H9 (cell line): ENCODE results near the gene KRT8. TPM values are rescaled to one million over a fixed set of nuclear protein-coding genes. Genes with fewer than 3 reads are reported as not detected.

Source experiments
- DNase-seq: peaks from one replicate; pipeline ENCODE4 v3.0.0-alpha.2; 2017
- H2AFZ ChIP-seq: one replicate; pipeline ENCODE4 v1.6.1; 2013; ENCODE audit warnings: mild to moderate bottlenecking, low read length, control low read depth, moderate library complexity
- H2AK5ac ChIP-seq: 2 replicates; pipeline ENCODE4 v1.6.1; 2013; ENCODE audit warnings: low read length, control low read depth, mixed read lengths; ENCODE audit not compliant: insufficient read length
- H2BK120ac ChIP-seq: one replicate; pipeline ENCODE4 v1.6.1; 2013; ENCODE audit warnings: low read depth, mild to moderate bottlenecking, low read length, control low read depth, inconsistent platforms; ENCODE audit not compliant: poor library complexity, severe bottlenecking
- H2BK12ac ChIP-seq: 2 replicates; pipeline ENCODE4 v1.6.1; 2013; ENCODE audit warnings: low read length, control low read depth, mixed read lengths, low read depth; ENCODE audit not compliant: insufficient read length
- H2BK15ac ChIP-seq: 2 replicates; pipeline ENCODE4 v1.6.1; 2013; ENCODE audit warnings: low read depth, low read length, control low read depth
- H2BK20ac ChIP-seq: one replicate; pipeline ENCODE4 v1.6.1; 2013; ENCODE audit warnings: low read depth, mild to moderate bottlenecking, low read length, control low read depth, inconsistent platforms; ENCODE audit not compliant: poor library complexity, severe bottlenecking
- H2BK5ac ChIP-seq: 2 replicates; pipeline ENCODE4 v1.6.1; 2013; ENCODE audit warnings: low read length, control low read depth, mixed read lengths; ENCODE audit not compliant: insufficient read length
- H3K14ac ChIP-seq: 2 replicates; pipeline ENCODE4 v1.6.1; 2013; ENCODE audit warnings: low read length, control low read depth; ENCODE audit not compliant: insufficient read depth
- H3K18ac ChIP-seq: 2 replicates; pipeline ENCODE4 v1.6.1; 2013; ENCODE audit warnings: low read depth, mild to moderate bottlenecking, mixed read lengths, low read length, control low read depth; ENCODE audit not compliant: insufficient read length
- H3K23ac ChIP-seq: 2 replicates; pipeline ENCODE4 v1.6.1; 2013; ENCODE audit warnings: low read length, control low read depth, mixed read lengths, low read depth; ENCODE audit not compliant: insufficient read length
- H3K23me2 ChIP-seq: 2 replicates; pipeline ENCODE4 v1.6.1; 2013; ENCODE audit warnings: low read depth, mild to moderate bottlenecking, mixed read lengths, low read length, control low read depth; ENCODE audit not compliant: insufficient read length, poor library complexity, severe bottlenecking
- H3K27ac ChIP-seq: 2 replicates; pipeline ENCODE4 v1.5.1; 2013; ENCODE audit warnings: low read length, control low read depth, mixed read lengths, low read depth; ENCODE audit not compliant: insufficient read length
- H3K27me3 ChIP-seq: 2 replicates; pipeline ENCODE4 v1.6.1; 2013; ENCODE audit warnings: low read length, control low read depth, inconsistent platforms; ENCODE audit not compliant: insufficient read depth
- H3K4ac ChIP-seq: 2 replicates; pipeline ENCODE4 v1.6.1; 2013; ENCODE audit warnings: low read depth, mild to moderate bottlenecking, control low read depth, inconsistent platforms, low read length, moderate library complexity
- H3K4me1 ChIP-seq: 2 replicates; pipeline ENCODE4 v1.6.1; 2013; ENCODE audit warnings: low read length, control low read depth, inconsistent platforms; ENCODE audit not compliant: insufficient read depth
- H3K4me2 ChIP-seq: 2 replicates; pipeline ENCODE4 v1.6.1; 2013; ENCODE audit warnings: low read length, control low read depth, mixed read lengths; ENCODE audit not compliant: insufficient read length, insufficient read depth
- H3K56ac ChIP-seq: 2 replicates; pipeline ENCODE4 v1.6.1; 2013; ENCODE audit warnings: low read depth, mild to moderate bottlenecking, mixed read lengths, low read length, control low read depth; ENCODE audit not compliant: insufficient read length
- H3K79me1 ChIP-seq: 2 replicates; pipeline ENCODE4 v1.6.1; 2013; ENCODE audit warnings: low read depth, mild to moderate bottlenecking, moderate library complexity, low read length, control low read depth, inconsistent platforms; ENCODE audit not compliant: insufficient read depth, poor library complexity, severe bottlenecking
- H3K79me2 ChIP-seq: 2 replicates; pipeline ENCODE4 v1.6.1; 2013; ENCODE audit warnings: low read length, control low read depth, inconsistent platforms; ENCODE audit not compliant: insufficient read depth
- H3K9ac ChIP-seq: 2 replicates; pipeline ENCODE4 v1.6.1; 2013; ENCODE audit warnings: low read length, control low read depth, mixed read lengths; ENCODE audit not compliant: insufficient read length; ENCODE audit errors: extremely low read depth
- H3K9me3 ChIP-seq: one replicate; pipeline ENCODE4 v1.6.1; 2013; ENCODE audit warnings: low read depth, low read length, inconsistent platforms; ENCODE audit not compliant: control insufficient read depth
- H3T11ph ChIP-seq: one replicate; pipeline ENCODE4 v1.6.1; 2013; ENCODE audit warnings: mild to moderate bottlenecking, low read length, control low read depth, inconsistent platforms
- H4K20me1 ChIP-seq: one replicate; pipeline ENCODE4 v1.6.1; 2013; ENCODE audit not compliant: control insufficient read depth, insufficient read length, insufficient read depth
- H4K5ac ChIP-seq: 2 replicates; pipeline ENCODE4 v1.6.1; 2013; ENCODE audit warnings: low read depth, mild to moderate bottlenecking, mixed read lengths, low read length, control low read depth; ENCODE audit not compliant: insufficient read length
- H4K8ac ChIP-seq: replicated peaks from 2 replicates; pipeline ENCODE4 v1.6.1; 2013; ENCODE audit warnings: low read length, control low read depth, mixed read lengths, low read depth; ENCODE audit not compliant: insufficient read length
- H4K91ac ChIP-seq: 2 replicates; pipeline ENCODE4 v1.6.1; 2013; ENCODE audit warnings: low read depth, mild to moderate bottlenecking, moderate library complexity, mixed read lengths, low read length, control low read depth; ENCODE audit not compliant: insufficient read length
- H3K27ac Mint-ChIP-seq, 3 experiments: 2 replicates in 2 of 3; 3 replicates in 1 of 3; pipeline ENCODE4 v1.8.0; 2020 to 2021; ENCODE audit warnings: mixed read lengths in 3 of 3, mild to moderate bottlenecking in 1 of 3, moderate library complexity in 1 of 3
- H3K27me3 Mint-ChIP-seq: 2 replicates; pipeline ENCODE4 v1.8.0; 2021; ENCODE audit warnings: low read depth, mild to moderate bottlenecking, moderate library complexity, mixed read lengths
- H3K36me3 Mint-ChIP-seq, 3 experiments: 2 replicates in 2 of 3; 3 replicates in 1 of 3; pipeline ENCODE4 v1.8.0; 2020 to 2021; ENCODE audit warnings: low read depth in 3 of 3, mixed read lengths in 3 of 3; ENCODE audit not compliant: insufficient read depth in 1 of 3
- H3K4me1 Mint-ChIP-seq, 2 experiments: 2 replicates each; pipeline ENCODE4 v1.8.0; 2020; ENCODE audit warnings: mixed read lengths in 2 of 2
- H3K4me3 Mint-ChIP-seq, 2 experiments: 2 replicates in 1 of 2; 3 replicates in 1 of 2; pipeline ENCODE4 v1.8.0; 2020 to 2021; ENCODE audit warnings: mild to moderate bottlenecking in 2 of 2, mixed read lengths in 2 of 2, moderate library complexity in 1 of 2
- H3K9me3 Mint-ChIP-seq, 2 experiments: 2 replicates in 1 of 2; 3 replicates in 1 of 2; pipeline ENCODE4 v1.8.0; 2020; ENCODE audit warnings: mild to moderate bottlenecking in 2 of 2, mixed read lengths in 2 of 2, moderate library complexity in 1 of 2
- CTCF ChIP-seq: fragments of 200-600 bp; sonication (generic); conservative IDR thresholded peaks from 3 replicates; pipeline ENCODE4 v1.8.0; 2021; ENCODE audit warnings: antibody characterized with exemption, mild to moderate bottlenecking
- WGBS: extraction: QIAGEN DNeasy Blood & Tissue Kit; methylation state at CpG from one replicate; pipeline ENCODE4 v1.1.7; 2013; ENCODE audit warnings: missing lambda C conversion rate, low lambda C conversion rate, mixed read lengths; ENCODE audit not compliant: insufficient read length; ENCODE audit errors: extremely low coverage; 5-methylcytosine and 5-hydroxymethylcytosine counted together
- total RNA-seq: library from RNA; stranded (reverse); gene quantifications from 2 replicates; pipeline ENCODE4 v1.2.1, GENCODE V29; 2021

KRT8 gene
- total RNA-seq, 1 experiment from 2014 or later: 244 TPM

- Histone ChIP-seq H2BK15ac (no peak overlapping the region), H3K79me2 (peaks cover 10% of the 10 kb centered on the region; the same call in 1 of the 2 replicates)
Measured at GRCh38 chr12:52947738-52948423, 43.0 kb upstream of the KRT8 start.

More at GRCh38 chr12:52947738-52948423, 43.0 kb upstream of the KRT8 start:
- Histone ChIP-seq H4K8ac (peak overlapping the region; percentile 12), H4K5ac (no peak overlapping the region), H3K27me3 (no peaks in the 10 kb centered on the region), H2AK5ac (no peak overlapping the region), H3K4me2 (peak overlapping the region; percentile 59), H2BK20ac (no peak overlapping the region), H2AFZ (no peak overlapping the region), H3K14ac (no peak overlapping the region), H4K91ac (no peak overlapping the region), H3K4ac (no peak overlapping the region), H3K18ac (peak overlapping the region; percentile 84), H3K9me3 (no peaks in the 10 kb centered on the region), H4K20me1 (no peaks in the 10 kb centered on the region), H3K23ac (no peak overlapping the region), H2BK5ac (no peak overlapping the region), H3T11ph (no peak overlapping the region), H2BK12ac (no peak overlapping the region), H2BK120ac (no peak overlapping the region), H3K23me2 (peaks cover 14% of the 10 kb centered on the region), H3K56ac (no peak overlapping the region), H3K4me1 (peaks cover 22% of the 10 kb centered on the region), H3K9ac (peak overlapping the region; percentile 2), H3K79me1 (peaks cover 4% of the 10 kb centered on the region), H3K27ac (peak overlapping the region; percentile 66)
- no CpG with 5 or more reads among the region's 12 CpGs for WGBS
- TF ChIP-seq CTCF: no peak
- Mint-ChIP-seq H3K4me3 (peak overlapping the region; percentile 91 to 96), H3K4me1 (peaks cover 68 to 78% of the 10 kb centered on the region in 2 experiments), H3K27ac (peak overlapping the region; percentile 89 to 99 (median 99)), H3K9me3 (no peaks in the 10 kb centered on the region; a peak in 1 of 5 replicates), H3K27me3 (no peaks in the 10 kb centered on the region), H3K36me3 (peaks cover 34 to 35% (median 35%) of the 10 kb centered on the region in 3 experiments; a peak in 6 of 7 replicates)
- peak; percentile 68 for DNase-seq
